Activated naive CD8-positive, alpha-beta T cell treated with anti-CD3 and anti-CD28 coated beads, Interleukin-2, amount 50 U/mL, for 24 hours (primary cell): ENCODE data around the gene MYH9.

Source experiments
- ATAC-seq: fragments of 150-1000 bp; cut with Tn5 transposase; one replicate; pipeline ENCODE4 v1.10.0; 2021
- DNase-seq: peaks from one replicate; pipeline ENCODE4 v3.0.0; 2021
- H3K27ac Mint-ChIP-seq: one replicate; pipeline ENCODE4 v1.8.0; 2021; ENCODE audit warnings: mild to moderate bottlenecking, mixed read lengths
- H3K27me3 Mint-ChIP-seq: one replicate; pipeline ENCODE4 v1.8.0; 2021; ENCODE audit warnings: mixed read lengths
- H3K36me3 Mint-ChIP-seq: one replicate; pipeline ENCODE4 v1.8.0; 2021; ENCODE audit warnings: low read depth, mixed read lengths
- H3K4me1 Mint-ChIP-seq: one replicate; pipeline ENCODE4 v1.8.0; 2021; ENCODE audit warnings: mixed read lengths
- H3K4me3 Mint-ChIP-seq: one replicate; pipeline ENCODE4 v1.8.0; 2021; ENCODE audit warnings: mild to moderate bottlenecking, moderate library complexity, mixed read lengths
- H3K9me3 Mint-ChIP-seq: one replicate; pipeline ENCODE4 v1.8.0; 2021; ENCODE audit warnings: mixed read lengths

The MYH9 gene

GRCh38 chr22:36303874-36304273 lies 83.9 kb downstream of the MYH9 start:
- Mint-ChIP-seq H3K36me3 (peaks cover 64% of the 10 kb centered on the region), H3K9me3 (no peaks in the 10 kb centered on the region), H3K4me3 (no peak overlapping the region), H3K4me1 (peaks cover 17% of the 10 kb centered on the region), H3K27me3 (no peaks in the 10 kb centered on the region), H3K27ac (no peak overlapping the region)
- ATAC-seq (no peak), DNase-seq (no peak)

- no peak for DNase-seq
- no peak overlapping the region for H3K4me3 Mint-ChIP-seq
- no peaks in the 10 kb centered on the region for H3K27me3 Mint-ChIP-seq
- peak overlapping the region; percentile 39 for H3K27ac Mint-ChIP-seq
- H3K4me1 Mint-ChIP-seq: peaks cover 17% of the 10 kb centered on the region
- H3K9me3 Mint-ChIP-seq: no peaks in the 10 kb centered on the region
- ATAC-seq: no peak
- peaks cover 63% of the 10 kb centered on the region for H3K36me3 Mint-ChIP-seq
Observed at GRCh38 chr22:36303115-36303467, 84.7 kb downstream of the MYH9 start.

GRCh38 chr22:36302439-36303114 lies 85.2 kb downstream of the MYH9 start:
- Mint-ChIP-seq H3K27ac (no peak overlapping the region), H3K36me3 (peaks cover 64% of the 10 kb centered on the region), H3K4me1 (peaks cover 17% of the 10 kb centered on the region), H3K27me3 (no peaks in the 10 kb centered on the region), H3K9me3 (no peaks in the 10 kb centered on the region), H3K4me3 (no peak overlapping the region)
- ATAC-seq (no peak), DNase-seq (no peak)

- Mint-ChIP-seq H3K9me3 (no peaks in the 10 kb centered on the region), H3K27ac (peak overlapping the region; percentile 55), H3K27me3 (no peaks in the 10 kb centered on the region), H3K36me3 (peaks cover 67% of the 10 kb centered on the region), H3K4me3 (no peak overlapping the region), H3K4me1 (peaks cover 21% of the 10 kb centered on the region)
- ATAC-seq (no peak), DNase-seq (no peak)
Observed at GRCh38 chr22:36301851-36302250, 85.9 kb downstream of the MYH9 start.

GRCh38 chr22:36301384-36301828 lies 86.4 kb downstream of the MYH9 start:
- H3K4me3 Mint-ChIP-seq: no peak overlapping the region
- no peaks in the 10 kb centered on the region for H3K27me3 Mint-ChIP-seq
- DNase-seq (peak; percentile 84), ATAC-seq (peak; percentile 79)
- peak overlapping the region; percentile 64 for H3K27ac Mint-ChIP-seq
- H3K4me1 Mint-ChIP-seq: peaks cover 21% of the 10 kb centered on the region
- H3K36me3 Mint-ChIP-seq: peaks cover 67% of the 10 kb centered on the region
- H3K9me3 Mint-ChIP-seq: no peaks in the 10 kb centered on the region

- Mint-ChIP-seq H3K9me3 (no peaks in the 10 kb centered on the region), H3K36me3 (peaks cover 69% of the 10 kb centered on the region), H3K4me1 (peaks cover 21% of the 10 kb centered on the region), H3K4me3 (no peak overlapping the region), H3K27ac (peak overlapping the region; percentile 64), H3K27me3 (no peaks in the 10 kb centered on the region)
- ATAC-seq (no peak), DNase-seq (no peak)
Observed at GRCh38 chr22:36300396-36301212, 87.2 kb downstream of the MYH9 start.

- no peaks in the 10 kb centered on the region for H3K27me3 Mint-ChIP-seq
- H3K4me3 Mint-ChIP-seq: no peak overlapping the region
- no peaks in the 10 kb centered on the region for H3K9me3 Mint-ChIP-seq
- H3K4me1 Mint-ChIP-seq: peaks cover 21% of the 10 kb centered on the region
- H3K27ac Mint-ChIP-seq: no peak overlapping the region
- ATAC-seq (no peak), DNase-seq (no peak)
- H3K36me3 Mint-ChIP-seq: peaks cover 69% of the 10 kb centered on the region
Observed at GRCh38 chr22:36299911-36300310, 87.9 kb downstream of the MYH9 start.

GRCh38 chr22:36299295-36299694 lies 88.5 kb downstream of the MYH9 start:
- Mint-ChIP-seq H3K36me3 (peaks cover 74% of the 10 kb centered on the region), H3K27ac (peak overlapping the region; percentile 31), H3K4me1 (peaks cover 24% of the 10 kb centered on the region), H3K9me3 (no peaks in the 10 kb centered on the region), H3K27me3 (no peaks in the 10 kb centered on the region), H3K4me3 (no peak overlapping the region)
- ATAC-seq (no peak), DNase-seq (no peak)

- H3K4me1 Mint-ChIP-seq: peaks cover 23% of the 10 kb centered on the region
- H3K9me3 Mint-ChIP-seq: no peaks in the 10 kb centered on the region
- H3K27ac Mint-ChIP-seq: peak overlapping the region; percentile 65
- no peak overlapping the region for H3K4me3 Mint-ChIP-seq
- ATAC-seq (no peak), DNase-seq (no peak)
- peaks cover 75% of the 10 kb centered on the region for H3K36me3 Mint-ChIP-seq
- H3K27me3 Mint-ChIP-seq: no peaks in the 10 kb centered on the region
Observed at GRCh38 chr22:36298601-36299000, 89.2 kb downstream of the MYH9 start.

- Mint-ChIP-seq H3K27ac (peak overlapping the region; percentile 65), H3K36me3 (peaks cover 77% of the 10 kb centered on the region), H3K27me3 (no peaks in the 10 kb centered on the region), H3K9me3 (no peaks in the 10 kb centered on the region), H3K4me3 (no peak overlapping the region), H3K4me1 (peaks cover 23% of the 10 kb centered on the region)
- DNase-seq (no peak), ATAC-seq (no peak)
Observed at GRCh38 chr22:36298118-36298517, 89.6 kb downstream of the MYH9 start.

- H3K36me3 Mint-ChIP-seq: peaks cover 79% of the 10 kb centered on the region
- DNase-seq (no peak), ATAC-seq (no peak)
- H3K27ac Mint-ChIP-seq: peak overlapping the region; percentile 71
- H3K4me3 Mint-ChIP-seq: no peak overlapping the region
- H3K9me3 Mint-ChIP-seq: no peaks in the 10 kb centered on the region
- H3K4me1 Mint-ChIP-seq: peaks cover 23% of the 10 kb centered on the region
- H3K27me3 Mint-ChIP-seq: no peaks in the 10 kb centered on the region
Observed at GRCh38 chr22:36297568-36297967, 90.2 kb downstream of the MYH9 start.

GRCh38 chr22:36296690-36297089 lies 91.1 kb downstream of the MYH9 start:
- Mint-ChIP-seq H3K4me3 (no peak overlapping the region), H3K27ac (no peak overlapping the region), H3K4me1 (peaks cover 25% of the 10 kb centered on the region), H3K27me3 (no peaks in the 10 kb centered on the region), H3K36me3 (peaks cover 84% of the 10 kb centered on the region), H3K9me3 (no peaks in the 10 kb centered on the region)
- ATAC-seq (no peak), DNase-seq (no peak)

- Mint-ChIP-seq H3K4me3 (no peak overlapping the region), H3K27ac (no peak overlapping the region), H3K36me3 (peaks cover 77% of the 10 kb centered on the region), H3K4me1 (peaks cover 23% of the 10 kb centered on the region), H3K27me3 (no peaks in the 10 kb centered on the region), H3K9me3 (no peaks in the 10 kb centered on the region)
- ATAC-seq: no peak
- DNase-seq: no peak
Observed at GRCh38 chr22:36295247-36295646, 92.5 kb downstream of the MYH9 start.

GRCh38 chr22:36294801-36295200 lies 93.0 kb downstream of the MYH9 start:
- Mint-ChIP-seq H3K4me1 (peaks cover 26% of the 10 kb centered on the region), H3K27ac (no peak overlapping the region), H3K9me3 (no peaks in the 10 kb centered on the region), H3K36me3 (peaks cover 80% of the 10 kb centered on the region), H3K27me3 (no peaks in the 10 kb centered on the region), H3K4me3 (no peak overlapping the region)
- DNase-seq (no peak), ATAC-seq (no peak)

GRCh38 chr22:36294293-36294620 lies 93.5 kb downstream of the MYH9 start:
- Mint-ChIP-seq H3K4me1 (peaks cover 26% of the 10 kb centered on the region), H3K36me3 (peaks cover 81% of the 10 kb centered on the region), H3K27me3 (no peaks in the 10 kb centered on the region), H3K9me3 (no peaks in the 10 kb centered on the region), H3K27ac (no peak overlapping the region), H3K4me3 (no peak overlapping the region)
- ATAC-seq: no peak
- no peak for DNase-seq
